AG04450 (cell line): ENCODE measurements around the gene IMPDH2. TPM values are rescaled to one million over a fixed set of nuclear protein-coding genes. Genes with fewer than 3 reads are reported as not detected.

Experiments used
- CTCF ChIA-PET: fragments of 300-600, 350-600 bp; formaldehyde crosslinking; extraction: SDS; loops from one replicate; lab custom pipeline; 2022; ENCODE audit warnings: antibody characterized with exemption, inconsistent platforms; lab: Charles Lee
- POLR2A ChIA-PET: fragments of 350-600 bp; formaldehyde crosslinking; extraction: SDS; loops from one replicate; lab custom pipeline; 2021; ENCODE audit warnings: antibody characterized with exemption, inconsistent platforms; lab: Yijun Ruan, JAX
- DNase-seq: peaks from one replicate; pipeline ENCODE4 v3.0.0-alpha.2; 2011; ENCODE audit warnings: low read depth, low spot score
- H3K27ac ChIP-seq: one replicate; pipeline ENCODE4 v1.5.1; 2012; ENCODE audit warnings: low read depth, low read length, control low read depth
- H3K27me3 ChIP-seq: one replicate; pipeline ENCODE4 v1.6.0; 2012; ENCODE audit warnings: low read length; ENCODE audit not compliant: control insufficient read depth, insufficient read depth
- H3K4me3 ChIP-seq: 2 replicates; pipeline ENCODE4 v1.5.1; 2011; ENCODE audit warnings: mild to moderate bottlenecking, low read depth, low read length, control low read depth
- H3K9me3 ChIP-seq: 2 replicates; pipeline ENCODE4 v1.5.1; 2012; ENCODE audit warnings: low read length; ENCODE audit not compliant: control insufficient read depth, insufficient read depth
- CTCF ChIP-seq: IDR thresholded peaks from 2 replicates; pipeline ENCODE4 v1.5.1; 2011; ENCODE audit warnings: low read depth, low read length, control low read depth, inconsistent platforms
- polyA plus RNA-seq: library from polyadenylated mRNA; depleted of rRNA; stranded (reverse); fragments of >200 nt; gene quantifications from 2 replicates; pipeline ENCODE4 v1.2.3, GENCODE V29; 2011

IMPDH2 gene
- polyA plus RNA-seq, 1 experiment = 268 TPM

DNA sequence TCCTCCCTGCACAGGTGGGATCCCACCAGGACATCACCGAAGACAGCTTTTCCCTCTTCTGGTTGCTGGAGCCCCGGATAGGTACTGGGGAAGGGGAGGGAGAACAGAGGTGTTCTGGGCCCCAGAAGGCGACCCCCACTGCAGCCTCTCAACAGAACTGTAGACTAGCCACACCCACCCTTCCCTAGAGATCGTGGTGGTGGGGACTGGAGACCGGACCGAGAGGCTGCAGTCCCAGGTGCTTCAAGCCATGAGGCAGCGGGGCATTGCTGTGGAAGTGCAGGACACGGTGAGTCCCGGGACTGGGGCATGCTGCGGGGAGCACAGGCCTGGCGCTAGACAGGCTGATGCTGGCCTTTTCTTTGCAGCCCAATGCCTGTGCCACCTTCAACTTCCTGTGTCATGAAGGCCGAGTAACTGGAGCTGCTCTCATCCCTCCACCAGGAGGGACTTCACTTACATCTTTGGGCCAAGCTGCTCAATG is 6.5 kb downstream of the IMPDH2 start:
- TF ChIP-seq CTCF = no peak

GRCh38 chr3:49021813-49022687 is 7.1 kb downstream of the IMPDH2 start, which contains the start of gene NDUFAF3:
Gene NDUFAF3, plus strand, starts transcription at chr3:49022121. Its CDS starts 24 bp downstream, at chr3:49022145.
- no peaks in the 10 kb centered on the region; the same call in 1 of the 2 replicates for H3K9me3 ChIP-seq
- no peaks in the 10 kb centered on the region for H3K27me3 ChIP-seq
- peak; percentile 81 for DNase-seq
- peak; percentile 90 for TF ChIP-seq CTCF
- H3K27ac ChIP-seq = peak within 1 kb of the TSS; percentile 90
- ChIA-PET POLR2A (interaction anchor here (0.6 to 4.1 kb wide), 19 partner anchors 7 to 448 kb away, joined by 3 to 74 read pairs (median 7); partner anchors contain the start of genes DAG1, IMPDH2, LAMB2 and P4HTM), CTCF (interaction anchor here (0.7 to 3.8 kb wide), 20 partner anchors 9 to 96 kb away, joined by 3 to 24 read pairs (median 4); partner anchors contain the start of genes P4HTM, QRICH1 and WDR6)
- peak within 1 kb of the TSS; percentile 98 for H3K4me3 ChIP-seq

More for the DNA sequence above, 6.5 kb downstream of the IMPDH2 start:
- peak overlapping the region; percentile 98 for H3K4me3 ChIP-seq
- no peaks in the 10 kb centered on the region for H3K27me3 ChIP-seq
- ChIA-PET CTCF (interaction anchor here (0.7 to 3.8 kb wide), 16 partner anchors 9 to 95 kb away, joined by 3 to 24 read pairs (median 4); partner anchors contain the start of genes P4HTM, QRICH1 and WDR6), POLR2A (interaction anchor here (0.7 to 4.1 kb wide), 7 partner anchors 9 to 447 kb away, joined by 3 to 74 read pairs (median 6); partner anchors contain the start of genes DAG1, P4HTM, QRICH1 and USP19)
- no peak for DNase-seq
- peak overlapping the region; percentile 90 for H3K27ac ChIP-seq
- H3K9me3 ChIP-seq = no peaks in the 10 kb centered on the region; the same call in 1 of the 2 replicates

DNA sequence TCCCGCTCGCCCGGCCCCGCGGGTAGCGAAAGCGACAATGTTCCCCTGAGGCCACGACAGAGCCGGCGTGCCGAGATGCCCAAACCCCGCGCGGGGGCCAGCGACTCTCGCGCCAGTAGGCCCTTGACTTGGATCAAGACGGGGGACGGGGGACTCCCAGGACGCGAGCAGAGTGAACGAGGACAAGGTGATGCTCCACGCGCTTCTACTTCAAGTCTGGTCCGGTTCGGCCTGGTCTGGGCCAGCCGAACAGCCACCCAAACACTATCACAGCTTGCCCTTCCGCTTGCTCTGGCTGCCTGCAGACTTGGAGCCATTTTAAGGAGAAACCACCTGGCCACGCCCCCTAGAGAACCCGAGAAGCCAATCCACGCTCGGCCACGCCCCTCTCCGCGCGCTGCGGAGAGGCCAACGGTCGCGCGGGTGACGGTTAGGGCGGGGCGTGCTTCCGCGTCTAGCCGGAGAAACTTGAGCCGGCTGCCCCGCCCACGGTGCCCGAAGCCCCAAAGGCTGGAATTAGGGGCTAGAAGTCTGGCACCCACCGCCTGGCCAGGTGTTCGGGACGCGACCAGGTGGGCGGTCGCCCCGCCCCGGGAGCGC is 7.9 kb downstream of the IMPDH2 start:
- TF ChIP-seq CTCF = no peak
- H3K9me3 ChIP-seq = no peaks in the 10 kb centered on the region; the same call in 1 of the 2 replicates
- no peaks in the 10 kb centered on the region for H3K27me3 ChIP-seq
- H3K27ac ChIP-seq = peak overlapping the region; percentile 90
- CTCF ChIA-PET = interaction anchor here (0.9 to 3.8 kb wide), 12 partner anchors 10 to 282 kb away, joined by 3 to 24 read pairs (median 5); partner anchors contain the start of genes P4HTM, QRICH1 and WDR6
- peak; percentile 92 for DNase-seq
- POLR2A ChIA-PET = interaction anchor here (0.6 to 4.1 kb wide), 21 partner anchors 8 to 449 kb away, joined by 3 to 74 read pairs (median 5); partner anchors contain the start of genes DAG1, IMPDH2, LAMB2 and P4HTM
- H3K4me3 ChIP-seq = peak overlapping the region; percentile 98

GRCh38 chr3:49020330-49021212 is 8.6 kb downstream of the IMPDH2 start:
- CTCF ChIA-PET = interaction anchor here (0.6 to 3.8 kb wide), 5 partner anchors 9 to 281 kb away, joined by 3 to 24 read pairs (median 7); partner anchors contain the start of genes QRICH1 and WDR6
- Histone ChIP-seq H3K4me3 (peak overlapping the region; percentile 98), H3K27ac (peak overlapping the region; percentile 70), H3K9me3 (no peaks in the 10 kb centered on the region; the same call in 1 of the 2 replicates), H3K27me3 (no peaks in the 10 kb centered on the region)
- POLR2A ChIA-PET = interaction anchor here (0.6 to 4.1 kb wide), 16 partner anchors 8 to 368 kb away, joined by 3 to 74 read pairs (median 4); partner anchors contain the start of genes IMPDH2, P4HTM, QRICH1 and USP4
- no peak for TF ChIP-seq CTCF
- DNase-seq = no peak
